Renal cortex interstitium (tissue), 11 donors: ENCODE results near the gene H3-3A. TPM values are rescaled to one million over a fixed set of nuclear protein-coding genes. Genes with fewer than 3 reads are reported as not detected.
"Not testable (repeated sequence)": the region's sequence is repeated elsewhere in the genome, so short reads cannot be mapped to it uniquely, and the experiment has no call there.

ENCODE experiments used
- DNase-seq, 11 donors: peaks; one replicate each; pipeline ENCODE4 v3.0.0-alpha.2; 2013; ENCODE audit warnings: low read depth in 9 of 11, low spot score in 4 of 11; ENCODE audit errors: extremely low read depth in 1 of 11
- polyA plus RNA-seq, 3 donors: library from polyadenylated mRNA; unstranded; fragments of 120-200 nt; gene quantifications; one replicate each; pipeline ENCODE4 v1.2.1, GENCODE V29; 2013; ENCODE audit not compliant: insufficient read length in 3 of 3

The H3-3A gene
- polyA plus RNA-seq, 3 donors: 1,156 to 1,461 (median 1,232) TPM

DNA sequence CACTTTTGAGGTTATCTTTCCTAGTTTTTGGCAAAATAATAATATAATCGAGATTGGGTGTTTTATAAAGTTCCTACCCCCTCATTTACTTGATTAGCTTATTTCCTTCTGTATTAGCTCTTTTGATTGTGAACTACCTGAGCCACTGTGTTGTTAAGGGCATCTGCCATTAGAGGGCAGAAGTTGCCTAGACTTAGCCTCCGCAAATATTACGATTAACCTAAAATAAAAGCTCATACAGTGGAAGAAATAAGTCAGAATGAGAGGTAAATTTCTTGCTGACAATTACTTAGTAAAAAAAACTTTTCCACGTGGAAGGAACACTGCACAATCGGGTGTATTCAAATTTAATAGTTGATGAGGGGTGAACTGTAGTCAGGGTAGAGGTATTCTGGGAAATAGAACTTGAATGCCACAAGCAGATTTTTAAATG is 2.3 kb downstream of the H3-3A start:
- peak in 6 of 11 donors; percentile 34 to 74 (median 56) for DNase-seq

DNA sequence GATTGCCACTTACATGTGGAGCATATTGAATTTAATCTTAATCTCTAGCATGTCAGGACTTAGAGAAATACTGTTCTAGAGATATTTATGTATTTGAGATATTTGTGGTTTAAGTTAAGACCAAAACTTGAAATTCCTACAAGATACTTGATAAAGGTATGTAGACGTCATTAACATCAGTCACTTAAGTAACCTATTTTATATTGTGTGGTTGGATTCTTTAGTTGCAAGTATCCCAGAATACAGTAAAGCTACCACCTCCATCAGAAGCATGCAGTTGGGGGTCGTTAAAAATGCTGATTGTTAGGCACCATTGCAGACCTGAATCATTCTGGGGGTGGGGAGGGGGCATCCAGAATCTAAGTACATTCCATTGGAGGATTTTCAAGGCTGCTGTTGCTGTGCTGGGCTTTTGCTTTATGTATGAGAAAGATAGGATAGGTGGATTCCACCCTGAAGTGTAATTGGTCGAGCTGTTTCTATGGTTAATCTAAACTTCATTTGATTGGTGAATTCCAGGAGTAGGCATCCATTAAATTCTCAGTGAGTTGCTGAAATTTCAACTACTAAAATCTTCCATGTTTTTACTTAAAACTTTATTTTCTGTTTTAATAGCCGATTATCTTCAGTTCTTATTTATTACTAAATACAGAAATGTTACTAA is 4.0 kb downstream of the H3-3A start:
- no peak for DNase-seq

DNA sequence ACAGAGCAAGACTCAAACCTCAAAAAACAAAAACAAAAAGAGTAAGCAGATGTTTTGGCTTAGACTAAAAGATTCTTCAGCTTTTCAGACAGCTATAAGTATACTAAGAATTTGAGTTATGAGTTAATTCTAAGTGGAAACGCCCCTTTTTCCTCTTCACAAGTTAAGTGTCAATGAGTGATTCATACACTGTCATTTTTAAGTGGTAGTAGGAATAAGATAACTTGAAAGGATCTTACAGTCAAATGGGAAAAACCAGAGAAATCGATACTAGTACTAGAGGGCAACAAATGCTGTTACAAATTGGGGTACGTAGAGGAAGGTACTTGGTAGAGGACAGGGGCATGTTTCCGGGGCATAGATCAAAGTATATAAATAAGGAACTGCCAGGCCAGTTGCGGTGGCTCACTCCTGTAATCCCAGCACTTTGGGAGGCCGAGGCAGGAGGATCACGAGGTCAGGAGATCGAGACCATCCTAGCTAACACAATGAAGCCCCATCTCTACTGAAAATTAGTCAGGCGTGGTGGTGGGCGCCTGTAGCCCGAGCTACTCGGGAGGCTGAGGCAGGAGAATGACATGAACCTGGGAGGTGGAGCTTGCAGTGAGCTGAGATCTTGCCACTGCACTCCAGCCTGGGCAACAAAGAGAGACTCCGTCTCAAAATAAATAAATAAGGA is 7.4 kb downstream of the H3-3A start:
- DNase-seq: no peak

DNA sequence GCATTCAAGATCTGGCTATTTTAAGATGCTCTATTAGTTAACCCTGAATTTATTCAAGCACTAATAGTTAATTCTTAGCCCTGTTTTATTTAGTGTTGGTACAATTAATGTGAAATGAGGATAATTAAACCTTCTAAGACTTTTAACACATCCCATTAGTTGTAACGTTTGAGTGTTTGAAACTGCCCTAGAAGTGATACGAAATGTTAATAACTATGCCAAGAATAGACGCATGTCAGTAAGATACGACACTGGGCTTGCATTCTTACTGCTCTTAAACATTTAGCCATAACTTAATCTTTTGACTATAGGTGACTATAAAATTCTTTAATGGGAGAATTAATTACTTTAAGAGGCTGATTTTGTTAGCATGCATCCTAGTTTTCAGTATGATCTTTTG is 9.8 kb downstream of the H3-3A start:
- DNase-seq: no peak

GRCh38 chr1:226073184-226073950 is 10.9 kb downstream of the H3-3A start:
- DNase-seq: no peak

DNA sequence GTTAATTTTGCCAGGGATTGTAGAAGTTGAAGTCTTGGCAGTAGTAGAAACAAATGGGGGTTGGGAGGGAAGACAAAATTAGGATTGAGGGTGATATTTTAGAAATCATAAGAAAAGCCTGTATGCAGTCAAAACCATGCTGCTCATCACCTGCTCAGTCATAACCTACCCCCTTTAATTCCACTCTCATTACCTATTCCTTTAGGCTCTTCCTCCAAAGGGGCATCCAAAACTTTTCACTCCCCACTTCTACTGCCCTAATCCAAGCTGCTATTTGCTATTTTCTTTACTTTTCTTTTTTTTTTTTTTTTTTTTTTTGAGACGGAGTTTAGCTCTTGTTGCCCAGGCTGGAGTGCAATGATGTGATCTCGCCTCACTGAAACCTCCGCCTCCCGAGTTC is 11.5 kb downstream of the H3-3A start:
- DNase-seq: no peak

DNA sequence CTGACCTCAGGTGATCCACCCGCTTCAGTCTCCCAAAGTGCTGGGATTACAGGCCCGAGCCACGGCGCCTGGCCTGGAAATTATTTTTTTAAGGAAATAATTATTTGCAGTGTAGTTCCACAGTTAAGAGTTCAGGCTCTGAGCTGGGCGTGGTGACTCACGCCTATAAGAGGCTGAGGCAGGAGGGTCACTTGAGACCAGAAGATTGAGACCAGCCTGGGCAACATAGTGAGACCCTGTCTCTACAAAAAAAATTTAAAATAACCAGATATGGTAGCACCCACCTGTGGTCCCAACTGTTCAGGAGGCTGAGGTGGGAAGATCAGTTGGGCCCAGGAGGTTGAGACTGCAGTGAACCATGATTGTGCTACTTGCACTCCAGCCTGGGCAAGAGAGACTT is 13.9 kb downstream of the H3-3A start:
- DNase-seq: no peak

DNA sequence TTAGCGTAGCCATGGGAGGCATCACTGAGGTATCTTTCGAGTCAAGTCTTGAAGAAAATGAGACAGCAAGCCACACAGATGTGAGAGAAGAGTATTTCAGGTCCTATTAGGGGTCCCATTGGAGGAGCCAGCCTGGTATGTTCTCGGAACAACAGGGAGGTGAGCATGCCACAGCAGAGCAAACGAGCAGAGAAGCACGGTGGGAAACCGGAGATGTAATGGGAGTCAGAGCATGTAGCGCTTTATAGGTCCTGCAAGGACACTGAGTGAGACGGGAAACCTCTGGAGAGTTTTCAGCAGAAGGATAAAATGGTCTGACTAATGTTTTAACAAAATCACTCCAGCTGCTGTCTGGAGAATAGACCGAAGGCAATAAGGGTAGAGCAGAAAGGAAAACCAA is 15.9 kb downstream of the H3-3A start:
- DNase-seq: no peak

DNA sequence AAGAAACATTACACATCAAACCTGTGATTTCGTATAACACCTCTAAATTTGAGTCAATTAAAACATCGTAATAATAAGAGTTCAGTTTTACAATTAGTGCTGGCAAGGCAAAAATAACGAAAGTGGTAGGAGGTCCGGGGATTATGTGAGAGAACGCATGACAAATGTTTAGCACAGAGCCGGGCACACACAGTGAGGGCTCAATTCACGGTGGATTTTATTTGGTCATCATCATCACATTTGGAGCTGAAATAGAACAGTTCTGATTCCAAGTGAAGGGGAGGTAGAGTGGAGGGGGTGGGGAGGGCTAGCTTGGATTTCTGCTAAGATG is 20.0 kb downstream of the H3-3A start:
- DNase-seq: no peak

DNA sequence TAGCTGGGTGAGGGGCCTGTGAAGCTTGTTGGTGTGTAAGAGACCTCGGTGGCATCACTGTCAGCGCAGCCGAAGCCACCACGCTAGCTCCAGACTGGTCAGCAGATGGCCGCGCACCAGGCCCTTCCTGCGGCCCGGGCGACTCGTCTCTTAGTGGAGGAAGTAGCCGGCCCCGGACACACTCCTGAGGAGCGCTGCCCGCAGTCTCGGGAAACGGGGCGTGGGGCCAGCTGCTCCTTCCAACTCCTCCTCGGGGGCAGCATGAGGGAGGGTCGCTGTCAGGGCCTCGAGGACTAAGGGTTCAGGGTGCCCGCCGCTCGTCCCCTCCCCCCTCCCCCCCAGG is 20.4 kb downstream of the H3-3A start:
- DNase-seq: peak in 2 of 11 donors; percentile 42 to 45

- peak in 9 of 11 donors; percentile 63 to 84 (median 70) for DNase-seq
Observed at GRCh38 chr1:226083302-226084101, 21.0 kb downstream of the H3-3A start.

- DNase-seq: no peak
Observed at GRCh38 chr1:226085675-226086285, 23.3 kb downstream of the H3-3A start.

DNA sequence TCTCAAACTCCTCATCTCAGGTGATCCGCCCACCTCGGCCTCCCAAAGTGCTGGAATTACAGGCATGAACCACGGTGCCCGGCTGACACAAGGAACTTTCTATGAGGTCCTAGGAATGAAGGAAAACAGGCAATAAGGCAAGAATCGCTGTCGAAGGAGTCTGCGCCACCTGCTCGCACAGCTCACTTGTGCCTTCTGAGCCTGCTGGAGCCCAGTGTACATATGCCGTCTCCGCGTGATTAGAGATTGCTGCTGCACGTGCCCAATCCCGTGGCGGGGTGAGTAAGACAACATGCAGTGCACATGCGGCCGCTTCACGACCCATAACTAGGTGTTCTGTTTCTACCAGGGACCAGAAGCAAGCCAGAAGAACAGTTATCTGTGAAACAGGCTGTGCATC is 24.3 kb downstream of the H3-3A start:
- DNase-seq: no peak

DNA sequence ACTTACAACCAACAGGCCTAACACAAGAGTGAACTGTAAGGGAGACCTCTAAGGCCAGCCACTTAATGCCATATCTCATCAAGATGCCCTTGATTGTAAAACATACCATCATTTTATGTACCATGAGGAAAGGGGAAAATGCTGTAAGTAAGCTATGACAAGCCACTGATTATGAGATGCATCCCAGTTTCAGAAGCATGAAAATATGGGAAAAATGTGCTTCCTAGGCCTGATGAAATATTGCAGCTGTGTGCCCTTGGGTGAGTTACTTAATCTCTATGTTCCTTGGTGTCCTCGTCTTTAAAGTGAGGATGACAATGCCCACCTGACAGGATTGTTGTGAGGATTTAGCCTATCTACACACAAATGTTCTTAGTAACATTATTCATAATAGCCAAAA is 28.9 kb downstream of the H3-3A start:
- no peak for DNase-seq

DNA sequence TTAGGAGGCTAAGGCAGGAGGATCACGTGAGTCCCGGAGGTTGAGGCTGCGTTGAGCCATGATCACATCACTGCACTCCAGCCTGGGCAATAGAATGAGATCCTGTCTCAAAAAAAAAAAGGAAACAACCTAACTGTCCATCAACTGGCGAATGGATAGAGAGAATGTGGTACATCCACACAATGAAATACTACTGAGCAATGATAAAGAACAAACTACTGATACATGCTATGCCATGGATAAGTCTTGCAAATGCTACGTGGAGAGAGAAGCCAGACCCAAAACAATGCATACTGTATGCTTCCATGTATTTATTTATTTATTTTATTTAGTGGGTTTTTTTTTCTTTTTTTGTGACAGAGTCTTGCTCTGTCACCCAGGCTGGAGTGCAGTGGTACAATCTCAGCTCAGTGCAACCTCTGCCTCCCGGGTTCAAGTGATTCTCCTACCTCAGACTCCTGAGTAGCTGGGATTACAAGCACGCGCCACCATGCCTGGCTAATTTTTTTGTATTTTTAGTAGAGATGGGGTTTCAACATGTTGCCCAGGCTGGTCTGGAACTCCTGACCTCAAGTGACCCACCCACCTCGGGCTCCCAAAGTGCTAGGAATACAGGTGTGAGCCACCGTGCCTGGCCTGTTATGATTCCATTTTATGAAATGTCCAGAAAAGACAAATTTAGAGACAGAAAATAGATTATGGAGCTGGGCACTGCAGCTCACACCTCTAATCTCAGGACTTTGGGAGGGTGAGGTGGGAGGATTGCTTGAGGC is 29.7 kb downstream of the H3-3A start:
- DNase-seq: not testable (repeated sequence)

DNA sequence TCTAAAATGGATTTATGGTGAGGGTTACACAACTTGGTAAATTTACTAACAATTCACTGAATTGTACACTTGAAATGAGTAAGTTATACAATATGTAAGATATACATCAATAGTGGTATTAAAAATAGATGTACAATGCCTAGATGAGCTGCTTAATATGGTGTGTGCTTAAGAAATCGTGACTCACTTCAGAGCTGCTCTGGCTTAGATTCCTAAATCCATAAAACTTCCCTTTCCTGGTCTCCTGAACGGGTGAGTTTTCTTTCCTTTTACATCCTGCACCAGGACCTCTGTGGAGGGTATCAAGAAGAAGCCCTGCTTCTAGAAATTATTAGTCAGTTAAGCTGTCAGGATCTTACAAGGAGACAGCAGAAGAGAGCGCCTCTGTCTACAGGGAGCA is 30.4 kb downstream of the H3-3A start:
- DNase-seq: no peak

DNA sequence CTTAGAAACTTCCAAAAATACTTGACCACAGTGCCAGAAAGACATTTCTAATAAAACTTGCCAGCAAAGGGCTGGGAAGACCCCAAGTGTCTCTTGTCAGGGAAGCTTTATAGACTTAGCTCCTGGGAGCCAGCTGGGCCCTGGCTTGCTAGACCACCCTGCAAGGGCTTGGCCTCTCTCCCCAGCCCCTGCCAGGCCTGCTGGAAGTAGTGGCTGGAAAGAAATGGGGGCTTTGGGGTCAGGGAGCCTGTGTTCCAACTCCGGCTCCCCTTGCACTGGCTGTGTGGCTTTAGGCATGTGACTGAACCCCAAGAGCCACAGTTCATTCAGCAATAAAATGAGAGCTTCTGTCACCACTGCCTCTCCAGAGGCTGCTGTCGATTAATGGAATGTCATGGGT is 31.1 kb downstream of the H3-3A start:
- DNase-seq: no peak

DNA sequence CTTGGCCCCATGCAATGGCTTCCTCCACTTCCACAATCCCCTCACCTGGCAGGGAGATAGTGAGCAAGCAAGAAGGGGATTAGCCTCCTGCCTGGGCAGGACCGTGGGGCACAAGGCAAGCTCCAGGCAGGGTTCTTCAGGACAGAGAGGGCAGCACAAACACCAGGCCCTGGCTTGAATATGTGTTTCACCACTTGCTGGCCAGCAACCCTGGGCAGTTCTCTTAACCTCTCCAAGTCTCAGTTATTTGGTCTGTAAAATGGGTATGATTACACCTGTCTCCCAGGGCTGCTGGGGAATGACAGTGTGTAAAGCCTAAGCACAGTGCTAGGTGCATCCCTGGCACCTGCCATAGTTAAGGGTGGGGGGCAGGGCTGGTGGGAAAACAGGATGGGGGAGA is 31.9 kb downstream of the H3-3A start:
- no peak for DNase-seq

- DNase-seq: no peak
Observed at GRCh38 chr1:226095286-226095685, 32.8 kb downstream of the H3-3A start.
